IMR-90 (cell line): ENCODE results near the gene LRP1B. TPM values are rescaled to one million over a fixed set of nuclear protein-coding genes. Genes with fewer than 3 reads are reported as not detected.

Experiments used
- ATAC-seq: fragments of 200-7000 bp; cut with Tn5 transposase; 2 replicates; pipeline ENCODE4 v1.9.1; 2020; ENCODE audit warnings: low read depth, mild to moderate bottlenecking, moderate library complexity
- BruUV-seq: library from RNA; stranded (reverse); fragments of 400-500 nt; replicated peaks from 2 replicates; lab custom pipeline; 2021; lab: Mats Ljungman, UMichigan
- CTCF ChIA-PET: fragments of 300-600 bp; formaldehyde crosslinking; extraction: SDS; loops from one replicate; lab custom pipeline; 2021; ENCODE audit warnings: antibody characterized with exemption; lab: Yijun Ruan, JAX
- POLR2A ChIA-PET: fragments of 300-600 bp; sonication (Branson Sonifier 250); formaldehyde crosslinking; loops from one replicate; lab custom pipeline; 2022; ENCODE audit warnings: antibody characterized with exemption; ENCODE audit not compliant: unreplicated experiment; lab: Charles Lee
- DNase-seq: peaks from one replicate; pipeline ENCODE4 v3.0.0; 2013
- H2AFZ ChIP-seq: replicated peaks from 2 replicates; pipeline ENCODE3; 2013; ENCODE audit warnings: low read length, mild to moderate bottlenecking; ENCODE audit not compliant: poor library complexity
- H2AK5ac ChIP-seq: 2 replicates; pipeline ENCODE4 v1.6.1; 2013; ENCODE audit warnings: low read depth, low read length, inconsistent platforms
- H2AK9ac ChIP-seq: replicated peaks from 2 replicates; pipeline ENCODE3; 2013; ENCODE audit warnings: mild to moderate bottlenecking, low read depth, low read length, moderate library complexity; ENCODE audit not compliant: poor library complexity
- H2BK120ac ChIP-seq: 2 replicates; pipeline ENCODE4 v1.6.1; 2013; ENCODE audit warnings: low read depth, low read length, inconsistent platforms
- H2BK15ac ChIP-seq: 3 replicates; pipeline ENCODE4 v1.6.1; 2013; ENCODE audit warnings: low read depth, low read length, inconsistent platforms
- H2BK20ac ChIP-seq: 2 replicates; pipeline ENCODE4 v1.6.1; 2013; ENCODE audit warnings: low read depth, mild to moderate bottlenecking, inconsistent platforms, low read length, moderate library complexity
- H2BK5ac ChIP-seq: 2 replicates; pipeline ENCODE4 v1.6.1; 2013; ENCODE audit warnings: mild to moderate bottlenecking, low read depth, low read length, inconsistent platforms; ENCODE audit not compliant: poor library complexity, severe bottlenecking
- H3K14ac ChIP-seq: replicated peaks from 2 replicates; pipeline ENCODE4 v1.6.1; 2013; ENCODE audit warnings: low read depth, low read length, inconsistent platforms
- H3K18ac ChIP-seq: 2 replicates; pipeline ENCODE4 v1.6.1; 2013; ENCODE audit warnings: low read depth, low read length, control low read depth
- H3K23ac ChIP-seq: 2 replicates; pipeline ENCODE4 v1.6.1; 2013; ENCODE audit warnings: low read depth, low read length, inconsistent platforms
- H3K27ac ChIP-seq: 2 replicates; pipeline ENCODE4 v1.5.1; 2013; ENCODE audit warnings: mild to moderate bottlenecking, control low read depth, low read length; ENCODE audit not compliant: insufficient read depth
- H3K27me3 ChIP-seq: 2 replicates; pipeline ENCODE4 v1.6.1; 2013; ENCODE audit warnings: low read length; ENCODE audit not compliant: control insufficient read depth, insufficient read depth
- H3K36me3 ChIP-seq: 2 replicates; pipeline ENCODE4 v1.6.1; 2013; ENCODE audit warnings: low read length, mixed read lengths; ENCODE audit not compliant: control insufficient read depth, insufficient read depth
- H3K4ac ChIP-seq: 2 replicates; pipeline ENCODE4 v1.6.1; 2013; ENCODE audit warnings: low read depth, low read length, inconsistent platforms
- H3K4me1 ChIP-seq: 2 replicates; pipeline ENCODE4 v1.6.1; 2013; ENCODE audit warnings: low read length, mixed read lengths; ENCODE audit not compliant: control insufficient read depth, insufficient read depth
- H3K4me2 ChIP-seq: 2 replicates; pipeline ENCODE4 v1.6.1; 2013; ENCODE audit warnings: low read depth, mild to moderate bottlenecking, control low read depth, low read length, moderate library complexity
- H3K4me3 ChIP-seq: 2 replicates; pipeline ENCODE4 v1.5.1; 2013; ENCODE audit warnings: low read depth, mild to moderate bottlenecking, control low read depth, low read length, moderate library complexity; ENCODE audit not compliant: insufficient read depth
- H3K56ac ChIP-seq: 2 replicates; pipeline ENCODE4 v1.6.1; 2013; ENCODE audit warnings: low read length, inconsistent platforms; ENCODE audit not compliant: insufficient read depth; ENCODE audit errors: extremely low read depth
- H3K79me1 ChIP-seq, 2 experiments: 2 replicates each; pipeline ENCODE4 v1.6.1; 2013; ENCODE audit warnings: low read length in 2 of 2, inconsistent platforms in 1 of 2, low read depth in 1 of 2
- H3K9ac ChIP-seq: 2 replicates; pipeline ENCODE4 v1.6.1; 2013; ENCODE audit warnings: low read depth, low read length, control low read depth
- H3K9me1 ChIP-seq: 2 replicates; pipeline ENCODE4 v1.6.1; 2013; ENCODE audit warnings: low read length, inconsistent platforms; ENCODE audit not compliant: insufficient read depth
- H3K9me3 ChIP-seq: 2 replicates; pipeline ENCODE4 v1.6.1; 2013; ENCODE audit warnings: low read length; ENCODE audit not compliant: control insufficient read depth, insufficient read depth
- H4K20me1 ChIP-seq: 2 replicates; pipeline ENCODE4 v1.6.1; 2013; ENCODE audit warnings: low read length, inconsistent platforms; ENCODE audit not compliant: insufficient read depth
- H4K5ac ChIP-seq: 2 replicates; pipeline ENCODE4 v1.6.1; 2013; ENCODE audit warnings: mild to moderate bottlenecking, low read depth, low read length, control low read depth
- H4K8ac ChIP-seq, 2 experiments: 2 replicates each; pipeline ENCODE4 v1.6.1; 2013; ENCODE audit warnings: low read depth in 2 of 2, low read length in 2 of 2, control low read depth in 1 of 2, inconsistent platforms in 1 of 2
- H4K91ac ChIP-seq: 2 replicates; pipeline ENCODE4 v1.6.1; 2013; ENCODE audit warnings: low read depth, low read length, inconsistent platforms; ENCODE audit not compliant: insufficient read depth
- BHLHE40 ChIP-seq: fragments of 150-350 bp; IDR thresholded peaks from 2 replicates; pipeline ENCODE4 v1.6.1; 2016; ENCODE audit warnings: mild to moderate bottlenecking, low read depth, low read length
- CEBPB ChIP-seq: IDR thresholded peaks from 2 replicates; pipeline ENCODE4 v1.6.1; 2012; ENCODE audit warnings: low read depth, low read length, improper control_type of control experiment
- CHD1 ChIP-seq: IDR thresholded peaks from 2 replicates; pipeline ENCODE4 v1.6.1; 2012; ENCODE audit warnings: low read depth, low read length, improper control_type of control experiment
- CTCF ChIP-seq: conservative IDR thresholded peaks from 2 replicates; pipeline ENCODE4 v1.5.1; 2012; ENCODE audit warnings: mild to moderate bottlenecking, low read depth, low read length, improper control_type of control experiment
- ELK1 ChIP-seq: fragments of 150-350 bp; IDR thresholded peaks from 2 replicates; pipeline ENCODE4 v1.6.1; 2016; ENCODE audit warnings: low read depth, mild to moderate bottlenecking, low read length, moderate library complexity, borderline replicate concordance
- FOS ChIP-seq: fragments of 150-350 bp; IDR thresholded peaks from 2 replicates; pipeline ENCODE4 v1.6.1; 2016; ENCODE audit warnings: low read depth, low read length
- MAFK ChIP-seq: IDR thresholded peaks from 2 replicates; pipeline ENCODE4 v1.6.1; 2012; ENCODE audit warnings: low read depth, low read length, improper control_type of control experiment
- MAZ ChIP-seq: IDR thresholded peaks from 2 replicates; pipeline ENCODE4 v1.6.1; 2012; ENCODE audit warnings: low read depth, mild to moderate bottlenecking, low read length, improper control_type of control experiment, moderate library complexity, borderline replicate concordance
- MXI1 ChIP-seq: IDR thresholded peaks from 2 replicates; pipeline ENCODE4 v1.6.1; 2012; ENCODE audit warnings: low read depth, mild to moderate bottlenecking, low read length, moderate library complexity, borderline replicate concordance
- NFE2L2 ChIP-seq: fragments of 150-350 bp; IDR thresholded peaks from 2 replicates; pipeline ENCODE4 v1.6.1; 2016; ENCODE audit warnings: low read depth, mild to moderate bottlenecking, low read length
- POLR2A ChIP-seq: IDR thresholded peaks from 2 replicates; pipeline ENCODE4 v1.6.1; 2012; ENCODE audit warnings: mild to moderate bottlenecking, low read depth, low read length
- RAD21 ChIP-seq: IDR thresholded peaks from 2 replicates; pipeline ENCODE4 v1.6.1; 2012; ENCODE audit warnings: low read length, improper control_type of control experiment
- RCOR1 ChIP-seq: IDR thresholded peaks from 2 replicates; pipeline ENCODE4 v1.6.1; 2012; ENCODE audit warnings: mild to moderate bottlenecking, low read length, improper control_type of control experiment; ENCODE audit not compliant: insufficient replicate concordance
- RFX5 ChIP-seq: IDR thresholded peaks from 2 replicates; pipeline ENCODE4 v1.8.0; 2012; ENCODE audit warnings: low read depth, mild to moderate bottlenecking, low read length, moderate library complexity
- SMC3 ChIP-seq: fragments of 150-350 bp; IDR thresholded peaks from 2 replicates; pipeline ENCODE4 v1.6.1; 2016; ENCODE audit warnings: low read depth, mild to moderate bottlenecking, antibody characterized with exemption, low read length, moderate library complexity
- USF2 ChIP-seq: fragments of 150-350 bp; IDR thresholded peaks from 2 replicates; pipeline ENCODE4 v1.6.1; 2017; ENCODE audit warnings: mild to moderate bottlenecking, antibody characterized with exemption, low read length, low read depth
- WGBS, 2 experiments: methylation state at CpG; one replicate each; pipeline versions ENCODE4 v1.1.5 to v1.1.7; 2013; ENCODE audit warnings: missing lambda C conversion rate in 2 of 2; ENCODE audit not compliant: insufficient read length in 1 of 2; ENCODE audit errors: extremely low coverage in 2 of 2; 5-methylcytosine and 5-hydroxymethylcytosine counted together
- dilution Hi-C: fragments of 300-500 bp; cut with HindIII; formaldehyde crosslinking; loops from one replicate; pipeline ENCODE4 v1.14.3; 2018; ENCODE audit warnings: low sequenced_read_pairs; ENCODE audit not compliant: unreplicated experiment
- in situ Hi-C: fragments of 300-500 bp; cut with MboI; formaldehyde crosslinking; loops from 3 replicates; pipeline ENCODE4 v1.14.3; 2019; ENCODE audit warnings: low sequenced_read_pairs, inconsistent platforms, mixed read lengths
- intact Hi-C: fragments of 100-400 bp; cut with micrococcal nuclease; formaldehyde crosslinking; loops from 2 replicates; pipeline ENCODE4 v1.10.0; 2022
- polyA plus RNA-seq, 3 experiments: library from polyadenylated mRNA; depleted of rRNA; stranded (reverse); fragments of >200 nt; gene quantifications; 2 replicates each; pipeline ENCODE4 v1.2.3, GENCODE V29; 2012; ENCODE audit warnings: low replicate concordance in 1 of 3
- total RNA-seq: library from RNA; depleted of rRNA; stranded (reverse); fragments of >200 nt; gene quantifications from 2 replicates; pipeline ENCODE4 v1.2.3, GENCODE V29; 2012

Gene LRP1B
- total and polyA plus RNA-seq, 2 of the 4 experiments (the other 2 are of a cell fraction), result under 0.01 to 0.02 TPM

- ATAC-seq, result no peak
- Histone ChIP-seq H4K8ac (no peak overlapping the region), H2AFZ (no peak overlapping the region), H2BK5ac (no peak overlapping the region), H3K27me3 (no peaks in the 10 kb centered on the region), H4K5ac (no peak overlapping the region), H3K4ac (no peak overlapping the region), H2BK15ac (no peak overlapping the region), H3K14ac (no peak overlapping the region), H3K27ac (no peak overlapping the region), H3K36me3 (no peaks in the 10 kb centered on the region), H4K20me1 (no peaks in the 10 kb centered on the region), H4K91ac (no peak overlapping the region), H2AK5ac (no peak overlapping the region), H2BK120ac (no peak overlapping the region), H3K4me1 (no peaks in the 10 kb centered on the region), H3K79me1 (no peaks in the 10 kb centered on the region), H3K18ac (no peak overlapping the region), H3K9me1 (no peaks in the 10 kb centered on the region), H3K9ac (no peak overlapping the region), H2BK20ac (no peak overlapping the region), H3K4me2 (no peak overlapping the region), H2AK9ac (no peak overlapping the region), H3K4me3 (no peak overlapping the region), H3K56ac (no peak overlapping the region), H3K9me3 (no peaks in the 10 kb centered on the region), H3K23ac (no peak overlapping the region)
- no CpG with 5 or more reads among the region's 2 CpGs for WGBS, 2 experiments
- no peak for TF ChIP-seq RAD21
- no peak for TF ChIP-seq SMC3
- TF ChIP-seq POLR2A, result no peak
- no peak for TF ChIP-seq CTCF
- no peak for TF ChIP-seq CEBPB
- no peak for TF ChIP-seq MAZ
- no peak for TF ChIP-seq CHD1
- no peak for TF ChIP-seq RFX5
- TF ChIP-seq USF2, result no peak
- TF ChIP-seq RCOR1, result no peak
- no peak for TF ChIP-seq FOS
- TF ChIP-seq BHLHE40, result no peak
- TF ChIP-seq MAFK, result no peak
- TF ChIP-seq MXI1, result no peak
- no peak for TF ChIP-seq NFE2L2
- TF ChIP-seq ELK1, result no peak
- no TSS peak for BruUV-seq
- no peak for DNase-seq
- ChIA-PET POLR2A (no interaction called here), CTCF (no interaction called here)
- dilution Hi-C loops (no loop called here), intact Hi-C loops (no loop called here), in situ Hi-C loops (no loop called here)
These were observed 436.6 kb downstream of the LRP1B start for GRCh38 chr2:141694180-141694579.
